Effector CD8-positive, alpha-beta T cell (primary cell): ENCODE measurements around the gene GLIS1.
"Not testable (repeated sequence)": the region's sequence is repeated elsewhere in the genome, so short reads cannot be mapped to it uniquely, and the experiment has no call there.

Experiments used
- DNase-seq: peaks from one replicate; lab custom pipeline; 2025; lab: John Stamatoyannopoulos, UW
- total RNA-seq, 4 experiments: gene quantifications; one replicate each; lab custom pipeline; 2026; lab: John Stamatoyannopoulos, UW

GLIS1 gene
- 0 reads per million in 4 experiments for total RNA-seq

DNA sequence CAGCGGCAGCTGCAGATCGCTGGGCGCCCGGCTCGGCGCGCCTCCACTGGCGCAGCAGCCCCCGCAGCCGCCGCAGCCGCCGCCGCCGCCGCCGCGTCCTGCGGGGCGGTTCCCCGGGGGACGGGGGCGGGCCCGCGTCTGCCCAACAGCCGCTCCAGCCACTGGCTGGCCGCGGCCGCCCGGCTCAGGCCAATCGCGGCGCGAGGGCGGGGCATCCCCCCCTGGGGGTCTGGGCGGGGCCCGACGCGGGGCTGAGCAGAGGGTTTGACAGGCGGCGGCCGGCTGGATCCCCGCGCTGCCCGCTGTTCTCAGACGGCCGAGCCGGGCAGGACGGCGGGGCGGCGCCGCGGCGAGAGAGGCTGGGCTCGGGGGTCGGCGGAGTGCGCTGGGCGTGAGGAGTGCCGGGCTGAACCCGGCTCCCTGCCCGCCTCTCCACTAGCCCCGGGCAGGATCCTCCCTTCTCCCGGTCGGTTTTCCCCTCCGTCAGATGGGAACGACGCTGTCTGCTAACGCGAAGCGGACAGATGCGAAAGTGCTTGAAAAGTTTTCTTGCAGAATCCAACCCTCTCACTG, at the start of gene GLIS1:
Gene GLIS1 (minus strand): TSS at position 56 of the 573 bp plus-strand sequence. CDS start 1,100 bp downstream, outside the sequence.
- DNase-seq = no peak

DNA sequence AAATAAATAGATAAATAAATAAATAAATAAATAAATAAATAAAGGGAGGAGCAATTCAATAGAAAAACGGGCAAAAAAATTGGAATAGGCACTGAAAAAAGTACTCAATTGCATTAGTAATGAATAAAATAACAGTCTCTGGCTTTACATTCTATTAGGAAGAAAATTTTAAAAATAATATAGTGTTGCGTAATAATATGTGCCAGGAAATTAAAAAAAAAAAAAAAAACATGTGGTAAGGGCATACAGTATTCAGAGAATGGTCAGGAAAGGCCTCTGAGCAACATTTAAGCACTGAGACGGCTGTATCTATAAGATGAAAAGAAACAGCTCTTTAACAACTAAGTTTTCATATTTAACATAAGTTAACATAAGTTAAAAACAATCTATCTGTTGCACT, 48.7 kb upstream of the GLIS1 start:
- no peak for DNase-seq

DNA sequence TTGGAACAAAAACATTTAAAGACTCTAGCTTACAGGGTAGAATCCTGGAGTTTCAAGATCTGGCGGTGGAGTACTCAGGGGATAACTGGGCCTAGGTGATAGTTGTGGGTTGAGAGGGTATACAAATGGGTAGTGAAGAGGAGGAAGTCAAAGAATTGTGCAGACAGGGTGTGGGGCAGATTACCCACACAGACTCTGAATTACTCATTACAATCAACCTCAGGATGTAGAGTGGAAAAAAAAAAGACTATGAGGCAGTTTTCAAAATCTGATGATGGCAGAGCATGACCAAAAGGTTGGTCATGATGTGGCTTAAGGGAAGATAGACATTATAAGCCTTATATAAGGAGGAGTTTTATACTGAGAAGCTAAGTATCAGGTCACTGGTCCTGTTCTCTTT, 44.1 kb upstream of the GLIS1 start:
- DNase-seq = no peak

- DNase-seq = no peak
These were observed 42.7 kb upstream of the GLIS1 start for GRCh38 chr1:53781654-53782053.

DNA sequence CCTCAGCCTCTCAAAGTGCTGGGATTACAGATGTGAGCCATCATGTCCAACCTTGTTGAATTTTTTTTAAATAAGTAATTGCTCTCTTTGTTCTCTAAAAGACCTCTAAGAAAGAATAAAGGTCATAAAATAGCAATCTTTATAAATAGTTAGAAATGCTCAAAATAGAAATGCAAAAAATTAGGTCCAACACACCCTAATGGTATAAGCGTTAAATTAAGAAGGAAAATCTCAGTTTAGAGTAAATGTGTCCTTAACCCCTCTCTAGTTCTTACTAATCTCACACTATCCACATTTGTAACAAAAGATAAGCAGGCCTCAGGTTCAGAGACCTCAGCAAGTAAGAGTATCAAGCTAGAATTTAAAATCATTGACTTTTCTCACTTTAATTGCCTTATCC, 38.3 kb upstream of the GLIS1 start:
- DNase-seq = no peak

DNA sequence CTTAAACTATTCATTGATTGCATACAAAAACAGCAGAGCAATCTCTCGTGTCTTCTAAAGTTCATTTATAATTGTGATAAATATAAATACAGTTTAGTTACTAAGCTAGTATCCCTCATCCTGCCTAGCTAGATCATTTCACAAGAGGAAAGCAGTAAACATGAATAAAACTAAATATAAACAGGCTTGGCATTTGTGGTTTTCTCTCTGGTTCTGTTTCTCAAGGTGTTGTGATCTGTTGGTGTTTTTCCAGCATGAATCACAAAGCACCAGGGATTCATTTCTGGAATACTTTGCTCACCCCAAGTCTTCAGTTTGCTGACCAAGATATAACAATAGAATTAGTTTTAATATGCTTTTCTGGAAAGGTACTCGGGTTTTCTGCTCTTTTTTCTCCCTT, 32.7 kb upstream of the GLIS1 start:
- DNase-seq = no peak

DNA sequence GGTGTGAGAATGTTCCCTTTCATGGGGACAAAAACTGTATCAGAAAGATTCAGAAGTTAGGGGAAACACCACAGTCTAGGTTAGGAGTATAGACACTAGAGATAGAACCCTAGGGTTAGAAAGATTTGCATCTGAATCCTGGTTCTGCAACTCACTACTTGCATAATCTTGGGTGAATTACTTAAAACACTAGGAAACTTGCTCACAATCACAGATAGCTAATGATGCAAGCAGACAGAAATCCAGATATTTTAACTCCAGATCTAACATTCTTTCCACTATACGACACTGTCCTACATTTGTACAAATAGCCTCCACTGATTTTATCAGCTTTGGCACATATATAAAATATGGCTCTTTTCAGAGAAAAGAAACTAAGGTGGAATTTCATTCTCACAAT, 30.8 kb upstream of the GLIS1 start:
- no peak for DNase-seq

DNA sequence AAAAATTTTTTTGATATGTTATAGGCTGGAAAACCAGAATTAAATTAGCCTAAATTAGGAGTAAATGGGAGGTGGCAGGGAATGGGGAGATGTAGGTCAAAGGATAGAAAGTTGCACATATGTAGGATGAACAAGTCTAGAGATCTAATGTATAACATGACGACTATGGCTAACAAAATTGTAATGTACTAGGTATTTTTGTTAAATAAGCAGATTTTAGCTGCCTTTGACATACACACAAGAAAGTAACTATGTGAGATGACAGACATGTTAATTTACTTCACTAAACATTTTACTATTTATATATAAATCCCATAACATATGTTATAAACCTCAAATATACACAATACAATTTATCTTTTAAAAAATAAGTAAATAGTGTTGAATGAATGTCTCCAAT, 30.2 kb upstream of the GLIS1 start:
- DNase-seq = no peak

- no peak for DNase-seq
These were observed 28.0 kb upstream of the GLIS1 start for GRCh38 chr1:53766831-53767405.

DNA sequence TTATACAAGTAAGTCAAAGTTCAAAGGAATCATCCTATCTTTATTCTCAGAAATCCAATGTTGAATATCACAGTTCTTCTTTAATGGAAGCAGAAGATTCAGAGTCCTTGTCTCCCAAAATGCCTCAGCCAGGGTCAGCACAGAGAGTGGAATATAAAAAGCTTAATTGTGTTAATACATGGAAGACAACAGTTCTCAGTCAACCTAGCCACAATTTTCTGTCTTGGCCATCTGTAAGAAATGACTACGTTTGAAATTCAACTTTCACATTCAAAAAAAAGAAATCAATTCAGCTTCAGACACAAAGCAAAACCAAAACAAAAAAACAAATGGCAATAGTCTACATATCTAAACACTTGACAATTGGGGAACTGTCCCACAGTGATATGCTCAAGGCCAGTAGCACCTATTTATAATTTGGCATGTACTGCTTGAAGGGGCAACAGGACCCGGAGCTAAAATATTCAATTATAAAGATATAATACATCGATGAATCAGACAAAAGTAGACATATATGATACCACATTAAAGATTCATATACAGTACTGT, 27.3 kb upstream of the GLIS1 start:
- DNase-seq = no peak

GRCh38 chr1:53765657-53766056, 26.7 kb upstream of the GLIS1 start:
- no peak for DNase-seq

GRCh38 chr1:53763911-53764310, 24.9 kb upstream of the GLIS1 start:
- DNase-seq = no peak

- no peak for DNase-seq
These were observed 24.5 kb upstream of the GLIS1 start for GRCh38 chr1:53763461-53763860.

- DNase-seq = not testable (repeated sequence)
These were observed 21.5 kb upstream of the GLIS1 start for GRCh38 chr1:53760497-53760896.

DNA sequence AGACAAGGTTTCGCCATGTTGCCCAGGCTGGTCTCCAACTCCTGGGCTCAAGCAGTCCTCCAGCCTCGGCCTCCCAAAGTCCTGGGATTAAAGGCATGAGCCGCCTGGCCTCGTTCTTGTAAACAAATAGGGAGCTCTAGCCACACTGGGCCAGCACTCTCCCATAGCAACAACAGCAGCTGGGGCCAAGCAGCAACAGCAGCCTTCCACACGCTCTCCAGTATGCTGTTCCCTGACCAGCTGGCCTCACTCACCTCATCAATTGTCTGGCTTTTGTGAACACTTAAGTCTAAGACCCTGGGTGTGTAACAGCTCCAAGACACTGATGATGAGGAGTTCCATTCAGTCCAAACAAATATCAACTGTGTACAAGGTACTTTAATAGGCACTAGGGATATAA, 16.9 kb upstream of the GLIS1 start:
- no peak for DNase-seq

GRCh38 chr1:53754484-53755312, 15.7 kb upstream of the GLIS1 start:
- DNase-seq = no peak

- no peak for DNase-seq
These were observed 13.3 kb upstream of the GLIS1 start for GRCh38 chr1:53752281-53752680.

DNA sequence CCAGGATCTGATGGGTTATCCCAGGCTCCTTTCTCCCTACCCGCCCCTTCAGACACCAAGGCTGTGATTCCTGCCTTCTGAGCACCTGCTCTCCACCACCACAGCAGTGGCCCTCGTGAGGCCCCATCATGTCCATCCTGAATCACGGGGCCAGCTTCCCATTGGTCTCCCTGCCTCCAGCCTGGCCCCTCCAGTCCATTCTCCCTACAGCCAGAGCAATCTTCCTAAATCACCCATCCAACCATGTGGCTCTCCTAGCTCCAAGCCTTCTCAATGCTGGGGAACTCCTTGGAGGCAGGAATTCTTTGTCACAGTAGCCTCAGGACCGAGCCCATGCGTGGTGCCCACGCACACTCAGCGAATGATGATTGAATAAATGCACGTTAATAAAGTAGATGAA, 8.9 kb upstream of the GLIS1 start:
- DNase-seq = no peak

- no peak for DNase-seq
These were observed 1.7 kb upstream of the GLIS1 start for GRCh38 chr1:53740621-53741105.

DNA sequence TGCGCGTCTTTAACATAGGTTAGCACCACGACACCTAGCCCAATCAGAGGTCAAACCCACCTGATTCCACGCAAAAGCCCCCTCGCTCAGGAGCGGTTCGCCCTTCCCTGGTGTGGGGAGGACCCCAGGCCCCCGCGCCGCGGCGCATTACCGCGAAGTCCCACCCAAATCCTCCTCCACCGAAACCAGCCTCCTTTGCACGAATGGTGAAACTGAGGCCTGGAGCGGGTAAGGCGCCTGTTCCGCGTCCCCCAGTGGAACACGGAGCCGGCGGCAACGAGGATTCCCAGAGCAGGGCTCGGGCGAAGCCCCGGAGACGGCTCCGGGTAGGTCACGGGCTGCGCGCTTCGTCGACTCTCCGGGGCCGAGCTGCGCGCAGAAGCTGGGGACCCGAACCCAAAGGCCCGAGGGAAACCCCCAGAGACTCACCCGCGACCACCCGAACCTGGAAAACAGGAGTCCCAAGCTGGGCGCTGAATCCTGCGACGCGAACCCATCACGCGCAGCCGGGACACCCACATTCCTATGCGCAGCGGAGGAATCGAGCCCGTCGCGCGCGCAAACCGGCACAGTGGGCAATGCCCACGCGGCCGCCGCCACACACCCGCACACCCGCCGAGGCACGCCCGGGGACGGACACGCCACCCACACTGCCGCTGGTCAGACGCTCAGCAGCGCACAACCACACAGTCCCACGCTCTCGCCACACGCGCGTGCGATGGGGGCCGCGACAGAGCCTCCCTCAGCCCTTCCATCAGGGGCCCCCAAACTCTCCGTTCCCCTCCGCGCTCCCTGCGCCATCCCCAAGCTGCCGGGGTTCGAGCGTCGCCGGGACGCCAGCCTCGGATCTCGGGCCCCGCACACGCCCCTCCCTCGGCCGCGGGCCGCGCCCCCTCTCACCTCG, 507 bp downstream of the GLIS1 start:
- DNase-seq = no peak

- DNase-seq = no peak
These were observed 1.2 kb downstream of the GLIS1 start for GRCh38 chr1:53737648-53738204.
